Ishikawa (cell line): ENCODE results near the gene GYPC.

ENCODE experiments used
- CEBPB ChIP-seq: IDR thresholded peaks from 2 replicates; pipeline ENCODE4 v1.6.1; 2012
- CREB1 ChIP-seq: IDR thresholded peaks from 2 replicates; pipeline ENCODE4 v1.6.1; 2012; ENCODE audit warnings: low read depth
- EGR1 ChIP-seq: IDR thresholded peaks from 2 replicates; pipeline ENCODE4 v1.6.1; 2012
- EP300 ChIP-seq: IDR thresholded peaks from 2 replicates; pipeline ENCODE4 v1.6.1; 2012; ENCODE audit warnings: borderline replicate concordance
- FOXM1 ChIP-seq: IDR thresholded peaks from 2 replicates; pipeline ENCODE4 v1.6.1; 2012; ENCODE audit warnings: low read depth, borderline replicate concordance
- MAX ChIP-seq: IDR thresholded peaks from 2 replicates; pipeline ENCODE4 v1.6.1; 2012
- NFIC ChIP-seq: IDR thresholded peaks from 2 replicates; pipeline ENCODE4 v1.6.1; 2012
- RAD21 ChIP-seq: IDR thresholded peaks from 2 replicates; pipeline ENCODE4 v1.6.1; 2012; ENCODE audit warnings: low read depth
- REST ChIP-seq: IDR thresholded peaks from 2 replicates; pipeline ENCODE4 v1.6.1; 2012; ENCODE audit warnings: low read depth, mild to moderate bottlenecking
- TAF1 ChIP-seq: IDR thresholded peaks from 2 replicates; pipeline ENCODE4 v1.6.1; 2012; ENCODE audit warnings: low read depth, mild to moderate bottlenecking
- TCF12 ChIP-seq: IDR thresholded peaks from 2 replicates; pipeline ENCODE4 v1.6.1; 2012; ENCODE audit warnings: low read depth
- TEAD4 ChIP-seq: IDR thresholded peaks from 2 replicates; pipeline ENCODE4 v1.6.1; 2012
- USF1 ChIP-seq: IDR thresholded peaks from 2 replicates; pipeline ENCODE4 v1.6.1; 2012
- YY1 ChIP-seq: IDR thresholded peaks from 2 replicates; pipeline ENCODE4 v1.6.1; 2012; ENCODE audit warnings: low read depth
- ZBTB7A ChIP-seq: IDR thresholded peaks from 2 replicates; pipeline ENCODE4 v1.6.1; 2012; ENCODE audit warnings: low read depth

Gene GYPC

GRCh38 chr2:126736133-126736874, 80.3 kb downstream of the GYPC start:
- TF ChIP-seq CREB1, result no peak
- TF ChIP-seq TAF1, result no peak
- TF ChIP-seq TEAD4, result no peak
- TF ChIP-seq TCF12, result no peak
- no peak for TF ChIP-seq YY1
- TF ChIP-seq CEBPB, result no peak
- TF ChIP-seq USF1, result no peak
- no peak for TF ChIP-seq EP300
- TF ChIP-seq ZBTB7A, result no peak
- TF ChIP-seq REST, result no peak
- no peak for TF ChIP-seq MAX
- TF ChIP-seq NFIC, result no peak
- TF ChIP-seq EGR1, result no peak
- TF ChIP-seq RAD21, result no peak
- no peak for TF ChIP-seq FOXM1

GRCh38 chr2:126739141-126739540, 83.2 kb downstream of the GYPC start:
- TF ChIP-seq TEAD4 (no peak), FOXM1 (no peak), CREB1 (no peak), TCF12 (no peak), RAD21 (no peak), ZBTB7A (no peak), CEBPB (no peak), TAF1 (no peak), EP300 (no peak), EGR1 (no peak), YY1 (no peak), MAX (no peak), USF1 (no peak), NFIC (no peak), REST (no peak)

- TF ChIP-seq MAX (no peak), CREB1 (no peak), EP300 (no peak), YY1 (no peak), TCF12 (no peak)
Measured at GRCh38 chr2:126744640-126745039, 88.7 kb downstream of the GYPC start.
